A549 (cell line): ENCODE measurements around the gene SPAG17.

Experiments used
- BHLHE40 ChIP-seq: IDR thresholded peaks from 2 replicates; pipeline ENCODE4 v1.6.1; 2012; ENCODE audit warnings: low read depth, low read length, inconsistent platforms
- CBX8 ChIP-seq: fragments of 200-600 bp; sonication (generic); IDR thresholded peaks from 2 replicates; pipeline ENCODE4 v1.6.1; 2016
- CEBPB ChIP-seq, 2 experiments: fragments of >200 bp in 1 of 2; sonication (Bioruptor Twin) in 1 of 2; formaldehyde crosslinking in 1 of 2; IDR thresholded peaks; 2 replicates each; pipeline ENCODE4 v1.6.1; 2012 to 2016
- CTCF ChIP-seq: fragments of >200 bp; sonication (Bioruptor Twin); formaldehyde crosslinking; IDR thresholded peaks from 3 replicates; pipeline ENCODE4 v1.5.1; 2016
- KDM5A ChIP-seq: fragments of 200-600 bp; sonication (generic); IDR thresholded peaks from 2 replicates; pipeline ENCODE4 v1.6.1; 2016; ENCODE audit warnings: antibody characterized with exemption, mild to moderate bottlenecking
- MAFK ChIP-seq: fragments of 450-650 bp; IDR thresholded peaks from 2 replicates; pipeline ENCODE4 v1.6.1; 2014; ENCODE audit not compliant: partially characterized antibody
- MAX ChIP-seq: IDR thresholded peaks from 2 replicates; pipeline ENCODE4 v1.6.1; 2012
- MYC ChIP-seq: IDR thresholded peaks from 2 replicates; pipeline ENCODE4 v1.6.1; 2012; ENCODE audit warnings: mild to moderate bottlenecking, inconsistent platforms, low read length, improper control_type of control experiment, borderline replicate concordance
- POLR2A ChIP-seq: IDR thresholded peaks from 2 replicates; pipeline ENCODE4 v1.6.1; 2012; ENCODE audit warnings: mild to moderate bottlenecking, low read length
- RAD21 ChIP-seq, 2 experiments: fragments of >200 bp in 1 of 2; sonication (Bioruptor Twin) in 1 of 2; formaldehyde crosslinking in 1 of 2; IDR thresholded peaks in 1 of 2; conservative IDR thresholded peaks in 1 of 2; 2 replicates in 1 of 2; 3 replicates in 1 of 2; pipeline ENCODE4 v1.6.1; 2012 to 2018; ENCODE audit warnings: inconsistent platforms in 1 of 2
- RCOR1 ChIP-seq: fragments of 150-350 bp; IDR thresholded peaks from 2 replicates; pipeline ENCODE4 v1.6.1; 2014; ENCODE audit warnings: antibody characterized with exemption, low read length, low read depth
- ZFP36 ChIP-seq: fragments of 450-650 bp; IDR thresholded peaks from 2 replicates; pipeline ENCODE4 v1.6.1; 2014; ENCODE audit warnings: borderline replicate concordance; ENCODE audit not compliant: partially characterized antibody
- ZSCAN20 ChIP-seq: fragments of 250-450 bp; sonication (Bioruptor Pico); IDR thresholded peaks from 2 replicates; pipeline ENCODE4 v1.8.0; 2022; ENCODE audit warnings: mild to moderate bottlenecking, moderate library complexity

DNA sequence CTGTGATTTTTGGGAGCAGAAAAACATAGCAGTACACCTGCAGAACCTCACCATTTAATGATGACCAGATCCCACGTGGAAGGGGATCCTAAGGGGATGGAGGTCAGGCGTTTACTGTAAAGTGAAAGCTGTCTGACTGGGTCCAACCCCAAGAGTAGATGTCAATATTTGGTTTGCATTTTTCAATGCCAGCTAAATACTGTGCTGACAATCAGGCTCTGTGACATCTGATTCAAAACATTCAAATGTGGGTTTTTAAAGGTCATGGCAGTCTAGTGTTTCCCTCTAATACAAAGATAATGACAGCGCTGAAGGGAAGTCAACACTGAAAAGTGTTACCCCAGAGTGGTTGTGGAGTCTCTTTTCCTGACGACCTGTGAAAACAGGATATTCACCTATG is 68.1 kb downstream of the SPAG17 start:
- TF ChIP-seq POLR2A = no peak
- TF ChIP-seq MAFK = no peak
- TF ChIP-seq CTCF = no peak
- TF ChIP-seq RAD21 (conservative IDR thresholded peaks at IDR 0.05 in 1 of 2, IDR thresholded peaks at IDR 0.05 in 1 of 2) = no peak
- TF ChIP-seq RCOR1 = no peak
- no peak for TF ChIP-seq KDM5A
- no peak for TF ChIP-seq CEBPB (IDR thresholded peaks at IDR 0.05)
- TF ChIP-seq MYC = no peak
- TF ChIP-seq MAX = no peak
- TF ChIP-seq ZSCAN20 (CRISPR knock-in tag) = no peak
- no peak for TF ChIP-seq CBX8
- TF ChIP-seq BHLHE40 = no peak
- no peak for TF ChIP-seq ZFP36
